AG09319 (cell line): Measurements from ENCODE around the gene GLIS2.
"Not testable (repeated sequence)": the region's sequence is repeated elsewhere in the genome, so short reads cannot be mapped to it uniquely, and the experiment has no call there.

Experiments
- DNase-seq: peaks from one replicate; pipeline ENCODE4 v3.0.0-alpha.2; 2010; ENCODE audit warnings: low read depth; ENCODE audit errors: extremely low read depth
- TF ChIP-seq, protein P1 (sequence below): IDR thresholded peaks from 2 replicates; pipeline ENCODE4 v1.5.1; 2011; ENCODE audit warnings: low read depth, mild to moderate bottlenecking, inconsistent platforms, low read length, moderate library complexity

GLIS2 gene

DNA sequence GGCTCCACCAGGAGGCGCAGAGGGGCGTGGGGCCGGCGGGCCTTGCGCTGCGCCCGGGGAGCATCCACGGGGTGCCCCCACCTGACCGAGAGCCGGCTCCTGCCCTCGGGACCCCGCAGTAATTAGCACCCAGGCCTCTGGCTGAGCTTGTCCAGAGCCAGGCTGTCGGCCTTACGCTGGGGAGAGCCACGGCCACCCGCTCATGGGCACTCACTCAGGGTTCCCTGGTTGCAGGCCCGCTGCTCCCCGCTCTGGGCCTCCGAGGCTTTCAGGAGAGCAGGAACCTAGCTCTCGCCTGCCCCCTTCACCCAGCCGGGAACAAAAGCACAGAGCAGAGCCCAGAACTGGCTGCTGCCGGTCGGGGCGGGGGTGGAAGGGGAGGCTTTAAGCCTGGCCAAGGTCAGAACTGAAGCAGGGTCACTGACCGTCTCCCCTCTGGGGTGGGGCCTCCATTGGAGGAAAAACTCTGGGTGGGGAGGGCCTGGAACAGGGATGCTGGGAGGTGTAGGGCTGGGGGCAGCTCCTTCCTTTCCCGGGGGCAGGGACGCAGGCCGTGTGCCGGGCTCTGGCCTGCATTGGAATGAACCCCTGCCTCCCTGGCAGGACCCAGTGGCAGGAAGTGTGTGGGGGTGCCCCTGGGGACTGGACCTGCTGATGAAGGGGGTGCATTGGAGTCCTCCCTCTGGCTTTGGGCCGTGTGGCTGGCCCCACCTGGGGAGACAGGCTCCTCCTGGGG, 12.3 kb downstream of the GLIS2 start:
- TF ChIP-seq, protein P1, sequence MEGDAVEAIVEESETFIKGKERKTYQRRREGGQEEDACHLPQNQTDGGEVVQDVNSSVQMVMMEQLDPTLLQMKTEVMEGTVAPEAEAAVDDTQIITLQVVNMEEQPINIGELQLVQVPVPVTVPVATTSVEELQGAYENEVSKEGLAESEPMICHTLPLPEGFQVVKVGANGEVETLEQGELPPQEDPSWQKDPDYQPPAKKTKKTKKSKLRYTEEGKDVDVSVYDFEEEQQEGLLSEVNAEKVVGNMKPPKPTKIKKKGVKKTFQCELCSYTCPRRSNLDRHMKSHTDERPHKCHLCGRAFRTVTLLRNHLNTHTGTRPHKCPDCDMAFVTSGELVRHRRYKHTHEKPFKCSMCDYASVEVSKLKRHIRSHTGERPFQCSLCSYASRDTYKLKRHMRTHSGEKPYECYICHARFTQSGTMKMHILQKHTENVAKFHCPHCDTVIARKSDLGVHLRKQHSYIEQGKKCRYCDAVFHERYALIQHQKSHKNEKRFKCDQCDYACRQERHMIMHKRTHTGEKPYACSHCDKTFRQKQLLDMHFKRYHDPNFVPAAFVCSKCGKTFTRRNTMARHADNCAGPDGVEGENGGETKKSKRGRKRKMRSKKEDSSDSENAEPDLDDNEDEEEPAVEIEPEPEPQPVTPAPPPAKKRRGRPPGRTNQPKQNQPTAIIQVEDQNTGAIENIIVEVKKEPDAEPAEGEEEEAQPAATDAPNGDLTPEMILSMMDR: peak; percentile 67
- peak; percentile 45 for DNase-seq

DNA sequence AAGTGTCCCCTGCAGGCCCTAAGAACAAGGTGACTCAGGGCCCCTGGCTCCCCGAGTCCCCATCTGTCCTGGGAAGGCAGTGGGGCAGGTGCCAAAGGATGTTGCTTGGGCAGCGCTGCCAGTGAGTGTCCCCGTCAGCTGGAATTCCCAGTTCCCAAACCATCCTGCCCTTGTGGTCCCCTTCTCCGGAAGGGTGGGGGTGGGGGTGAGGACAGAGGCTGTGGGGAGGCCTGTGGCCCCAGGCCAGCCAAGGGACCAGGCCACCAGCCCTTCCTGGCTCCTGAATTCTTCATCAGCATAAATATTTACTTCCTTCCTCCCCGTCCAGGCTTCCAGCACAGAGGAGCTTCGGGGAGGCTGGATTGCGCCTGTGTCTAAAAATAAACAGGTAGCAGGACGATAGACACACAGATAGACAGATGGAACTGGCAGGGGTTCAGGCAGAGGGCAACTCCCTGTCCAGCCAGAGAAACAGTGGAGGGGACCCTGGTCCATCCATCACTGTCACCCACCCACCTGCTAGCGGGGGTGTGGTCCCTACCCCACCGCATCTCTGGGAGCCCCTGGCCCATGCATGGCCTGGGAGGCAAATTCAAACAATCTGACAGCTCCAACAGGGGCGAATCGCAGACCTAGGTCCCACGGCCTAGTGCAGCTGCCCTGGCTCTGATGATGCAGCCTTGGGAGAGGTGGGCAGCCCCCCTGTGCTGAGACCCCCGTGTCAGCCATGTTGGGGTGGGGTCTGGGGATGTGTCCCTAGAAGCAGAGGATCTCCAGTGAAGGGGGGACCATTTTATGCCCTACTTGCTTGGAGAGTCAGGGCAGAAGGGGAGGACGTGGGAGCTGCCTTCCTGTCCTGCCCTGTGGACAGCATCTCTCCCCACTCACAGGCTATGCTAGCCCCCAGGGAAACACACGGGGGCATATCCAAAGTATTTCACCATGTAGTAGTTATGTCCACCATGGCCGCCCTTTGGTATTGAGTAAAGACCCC, 13.2 kb downstream of the GLIS2 start:
- TF ChIP-seq, protein P1: no peak
- DNase-seq: no peak

DNA sequence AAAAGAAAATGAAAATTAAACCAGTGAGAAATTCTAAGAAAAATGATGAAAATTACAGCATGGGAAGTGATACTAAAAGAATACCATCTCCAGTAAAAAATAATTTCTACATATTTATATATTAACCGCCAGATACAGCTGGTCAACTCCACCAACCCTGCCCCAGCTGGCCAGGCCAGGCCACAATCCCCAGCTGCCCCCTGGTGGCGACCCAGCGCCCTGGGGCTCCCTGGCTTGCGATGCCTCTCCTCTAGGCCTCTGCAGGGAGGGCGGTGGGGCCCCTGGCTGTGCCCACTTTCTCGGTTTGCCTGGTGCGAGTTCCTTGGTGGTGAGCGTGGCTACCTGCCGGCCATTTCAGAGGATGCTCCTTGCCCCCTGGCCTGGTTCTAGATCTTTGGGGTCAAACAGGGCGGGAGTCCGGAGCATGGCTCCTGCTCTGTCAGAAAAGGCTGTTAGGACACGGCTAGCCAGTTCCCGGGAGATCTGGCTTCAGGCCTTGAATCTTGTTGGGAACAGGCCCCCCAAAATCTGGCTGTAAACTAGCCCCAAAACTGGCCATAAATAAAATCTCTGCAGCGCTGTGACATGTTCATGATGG, 14.5 kb downstream of the GLIS2 start:
- no peak for DNase-seq
- TF ChIP-seq, protein P1: peak; percentile 98

GRCh38 chr16:4332083-4332482, 16.2 kb downstream of the GLIS2 start:
- DNase-seq: no peak
- TF ChIP-seq, protein P1: no peak

DNA sequence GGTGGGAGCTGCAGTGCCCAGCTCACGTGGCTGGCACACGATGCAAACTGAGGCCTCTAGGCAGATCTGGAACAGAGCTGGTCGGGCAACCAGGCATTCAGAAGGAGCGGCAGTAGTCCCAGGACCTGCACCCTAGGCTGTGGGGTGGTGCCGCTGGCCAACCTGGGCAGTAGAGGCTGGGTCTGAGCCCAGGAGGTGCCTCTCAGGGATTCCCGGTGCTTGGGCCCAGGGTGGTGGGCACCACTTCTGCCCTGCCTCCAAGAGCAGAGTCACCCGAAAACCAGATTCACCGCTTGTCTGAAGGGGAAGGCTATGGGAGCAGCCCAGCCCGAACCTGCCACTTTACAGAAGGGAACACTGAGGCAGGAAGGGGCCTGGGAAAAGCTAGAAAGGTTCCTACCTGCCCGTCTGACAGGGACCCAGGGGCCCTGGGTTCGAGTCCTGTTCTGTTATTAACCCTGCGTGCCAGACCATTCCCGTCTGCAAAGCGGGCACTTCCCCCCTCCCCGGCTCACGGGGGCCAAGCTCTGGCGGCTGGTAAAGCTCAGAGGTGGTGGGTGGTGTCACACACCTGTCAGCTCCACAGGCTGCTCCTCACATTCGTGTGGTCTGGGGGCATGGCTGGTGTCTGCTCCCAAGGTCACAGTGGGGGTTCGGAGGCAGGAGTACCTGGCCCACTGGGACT, 16.9 kb downstream of the GLIS2 start:
- DNase-seq: no peak
- TF ChIP-seq, protein P1: no peak

GRCh38 chr16:4333308-4333638, 17.4 kb downstream of the GLIS2 start:
- TF ChIP-seq, protein P1: no peak
- DNase-seq: no peak

GRCh38 chr16:4333714-4334113, 17.8 kb downstream of the GLIS2 start:
- not testable (repeated sequence) for DNase-seq
